Upper lobe of right lung (tissue), 1 donor: ENCODE data around the gene NFILZ. TPM values are rescaled to one million over a fixed set of nuclear protein-coding genes. Genes with fewer than 3 reads are reported as not detected.

Source experiments
- ATAC-seq: fragments of 200-7000 bp; cut with Tn5 transposase; one replicate; pipeline ENCODE4 v1.9.1; 2020; ENCODE audit warnings: mild to moderate bottlenecking, moderate library complexity
- DNase-seq: peaks from one replicate; pipeline ENCODE4 v3.0.0-alpha.2; 2020
- H3K27ac ChIP-seq: fragments of 200-600 bp; one replicate; pipeline ENCODE4 v1.8.0; 2022
- H3K27me3 ChIP-seq: fragments of 200-600 bp; one replicate; pipeline ENCODE4 v1.8.0; 2022; ENCODE audit warnings: mild to moderate bottlenecking
- H3K36me3 ChIP-seq: fragments of 200-600 bp; one replicate; pipeline ENCODE4 v1.8.0; 2022
- H3K4me1 ChIP-seq: fragments of 200-600 bp; one replicate; pipeline ENCODE4 v1.8.0; 2022
- H3K4me3 ChIP-seq: fragments of 200-600 bp; one replicate; pipeline ENCODE4 v1.8.0; 2022; ENCODE audit warnings: mild to moderate bottlenecking
- H3K9me3 ChIP-seq: fragments of 200-600 bp; one replicate; pipeline ENCODE4 v1.8.0; 2022
- CTCF ChIP-seq: fragments of 200-600 bp; IDR thresholded peaks from one replicate; pipeline ENCODE4 v1.8.0; 2022; ENCODE audit warnings: antibody characterized with exemption
- intact Hi-C: fragments of 100-400 bp; cut with DNase I; formaldehyde crosslinking; loops from one replicate; pipeline ENCODE4 v1.11.0; 2022
- total RNA-seq: library from RNA; stranded (reverse); fragmentation: NEBNext Ultra II Directional; extraction: Animal tissue kit (Norgen Biotek cat#: 25700); gene quantifications from one replicate; pipeline ENCODE4 v1.2.1, GENCODE V29; 2021
- donor health status: DM: no; HTN: yes; CAD: no; lungs with severe emphysema.

Gene NFILZ
- total RNA-seq, 1 donor from 2014 or later: not detected

- ATAC-seq (peak; percentile 21), DNase-seq (no peak)
- peaks cover 16% of the 10 kb centered on the region for H3K27me3 ChIP-seq
- no peaks in the 10 kb centered on the region for H3K9me3 ChIP-seq
- H3K27ac ChIP-seq: no peak overlapping the region
- intact Hi-C loops: no loop called here
- H3K4me3 ChIP-seq: no peak overlapping the region
- no peak for TF ChIP-seq CTCF
- H3K4me1 ChIP-seq: no peaks in the 10 kb centered on the region
- no peaks in the 10 kb centered on the region for H3K36me3 ChIP-seq
Observed at GRCh38 chr19:8663920-8664670, 33.7 kb downstream of the NFILZ start.

GRCh38 chr19:8664671-8665057 lies 34.2 kb downstream of the NFILZ start:
- DNase-seq: no peak
- Histone ChIP-seq H3K27ac (no peak overlapping the region), H3K27me3 (peaks cover 16% of the 10 kb centered on the region), H3K9me3 (no peaks in the 10 kb centered on the region), H3K4me1 (no peaks in the 10 kb centered on the region), H3K4me3 (no peak overlapping the region), H3K36me3 (no peaks in the 10 kb centered on the region)
- no peak for ATAC-seq
- no peak for TF ChIP-seq CTCF
- intact Hi-C loops: no loop called here

- Histone ChIP-seq H3K27me3 (peaks cover 14% of the 10 kb centered on the region), H3K4me3 (no peak overlapping the region), H3K27ac (no peak overlapping the region), H3K36me3 (no peaks in the 10 kb centered on the region), H3K9me3 (no peaks in the 10 kb centered on the region), H3K4me1 (no peaks in the 10 kb centered on the region)
- ATAC-seq: no peak
- no peak for TF ChIP-seq CTCF
- intact Hi-C loops: no loop called here
- no peak for DNase-seq
Observed at GRCh38 chr19:8665468-8666213, 35.2 kb downstream of the NFILZ start.

GRCh38 chr19:8666814-8667405 lies 36.5 kb downstream of the NFILZ start:
- intact Hi-C loops: no loop called here
- DNase-seq (no peak), ATAC-seq (no peak)
- H3K27me3 ChIP-seq: peaks cover 14% of the 10 kb centered on the region
- H3K36me3 ChIP-seq: no peaks in the 10 kb centered on the region
- H3K9me3 ChIP-seq: no peaks in the 10 kb centered on the region
- H3K4me3 ChIP-seq: no peak overlapping the region
- no peak for TF ChIP-seq CTCF
- no peak overlapping the region for H3K27ac ChIP-seq
- no peaks in the 10 kb centered on the region for H3K4me1 ChIP-seq

GRCh38 chr19:8673276-8673891 lies 43.0 kb downstream of the NFILZ start:
- DNase-seq: no peak
- ATAC-seq: no peak
- Histone ChIP-seq H3K4me1 (no peaks in the 10 kb centered on the region), H3K9me3 (no peaks in the 10 kb centered on the region), H3K27ac (no peak overlapping the region), H3K27me3 (peaks cover 6% of the 10 kb centered on the region), H3K4me3 (no peak overlapping the region), H3K36me3 (no peaks in the 10 kb centered on the region)
- TF ChIP-seq CTCF: no peak
- intact Hi-C loops: no loop called here
